ENCODE measurements around the gene TRPM8.
"Not testable (repeated sequence)": the region's sequence is repeated elsewhere in the genome, so short reads cannot be mapped to it uniquely, and the experiment has no call there.

The TRPM8 gene

DNA sequence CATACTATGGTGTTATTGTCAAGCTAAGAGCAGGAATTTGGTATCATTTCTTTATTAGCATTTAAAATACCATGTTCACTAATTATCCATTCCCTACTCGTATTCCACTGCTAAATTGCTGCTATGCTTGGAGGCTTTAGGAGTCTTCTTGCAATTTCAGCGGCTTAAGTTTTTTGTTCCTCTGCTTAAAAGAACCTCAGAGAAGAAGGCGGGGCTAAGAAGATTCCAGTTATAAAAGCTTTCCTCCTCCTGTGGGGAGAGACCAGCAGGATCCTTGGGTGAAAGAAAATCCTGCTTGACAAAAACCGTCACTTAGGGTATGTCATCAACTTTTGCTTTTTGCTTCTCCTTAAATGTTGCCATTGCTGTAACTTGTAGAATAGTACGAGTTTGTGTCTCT lies at the start of gene TRPM8:
Gene TRPM8, plus strand, starts transcription at position 258 of the 400 bp plus-strand sequence. CDS start 9,165 bp downstream, outside the sequence.
- no peak for DNase-seq (ENCODE audit: low read depth in 4 of 4, low spot score in 1 of 4)

DNA sequence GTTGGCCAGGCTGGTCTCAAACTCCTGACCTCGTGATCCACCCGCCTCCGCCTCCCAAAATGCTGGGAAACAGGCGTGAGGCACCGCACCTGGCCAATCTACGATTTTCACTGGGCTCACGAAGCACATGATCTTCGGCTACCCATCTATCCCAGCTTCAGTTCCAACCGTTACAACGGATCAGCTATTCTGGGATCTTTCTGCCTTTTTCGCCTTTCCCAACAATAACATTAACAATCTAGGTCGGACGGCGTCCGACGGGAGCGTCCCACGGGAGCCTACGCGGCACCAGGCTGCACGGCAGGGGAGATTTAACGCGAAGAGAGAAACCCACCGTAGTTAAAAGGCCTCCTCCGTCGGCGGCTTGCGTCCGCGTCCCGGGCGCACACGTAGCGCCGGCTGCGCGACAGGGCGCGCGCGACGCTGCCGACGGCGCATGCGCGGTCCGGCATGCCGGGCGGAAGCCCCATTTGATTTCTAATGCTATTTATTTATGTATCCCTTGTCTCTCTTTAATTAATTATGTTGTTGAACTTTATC lies 49.1 kb upstream of the TRPM8 start, which contains the start of gene MSL3B:
Gene MSL3B, minus strand, starts transcription at position 394 of the 540 bp plus-strand sequence.
- peak; percentile 13 to 41 (median 36) for DNase-seq (ENCODE audit: low read depth in 4 of 4, low spot score in 1 of 4)

DNA sequence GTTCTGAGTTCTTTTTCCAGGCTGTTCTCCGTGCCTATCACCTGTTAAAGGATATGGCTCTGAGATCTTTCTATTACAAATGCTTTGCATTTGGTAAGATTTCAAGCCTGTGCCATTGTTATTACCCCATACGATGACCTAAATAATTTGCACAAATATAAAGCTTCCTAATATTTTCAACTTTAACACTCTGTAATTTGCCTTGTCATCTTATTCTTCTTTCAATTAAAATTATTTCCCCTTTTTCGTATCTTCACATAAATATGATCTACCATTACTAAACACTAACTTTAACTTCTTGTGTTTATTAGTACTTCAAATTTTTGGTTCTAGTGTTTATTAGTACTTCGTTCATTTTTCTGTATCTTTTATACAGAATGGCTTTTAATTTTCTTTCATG lies 45.7 kb upstream of the TRPM8 start:
- no peak for DNase-seq (ENCODE audit: low read depth in 4 of 4, low spot score in 1 of 4)

DNA sequence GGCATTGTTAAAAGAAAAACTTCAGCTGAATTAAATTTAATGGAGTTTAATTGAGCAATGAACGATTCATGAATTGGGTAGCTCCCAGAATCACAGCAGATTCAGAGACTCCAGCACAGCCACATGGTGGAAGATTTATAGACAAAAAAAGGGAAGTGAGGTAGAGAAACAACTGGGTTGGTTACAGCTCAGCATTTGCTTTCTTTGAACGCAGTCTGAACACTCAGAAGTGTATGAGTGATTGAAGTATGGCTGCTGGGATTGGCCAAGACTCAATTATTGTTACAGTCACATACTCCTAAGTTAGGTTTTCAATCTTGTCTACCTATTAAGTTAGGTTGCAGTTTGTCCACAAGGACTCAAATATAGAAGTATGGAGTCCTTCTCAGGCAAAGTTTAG lies 45.0 kb upstream of the TRPM8 start:
- DNase-seq (ENCODE audit: low read depth in 4 of 4, low spot score in 1 of 4): not testable (repeated sequence)

DNA sequence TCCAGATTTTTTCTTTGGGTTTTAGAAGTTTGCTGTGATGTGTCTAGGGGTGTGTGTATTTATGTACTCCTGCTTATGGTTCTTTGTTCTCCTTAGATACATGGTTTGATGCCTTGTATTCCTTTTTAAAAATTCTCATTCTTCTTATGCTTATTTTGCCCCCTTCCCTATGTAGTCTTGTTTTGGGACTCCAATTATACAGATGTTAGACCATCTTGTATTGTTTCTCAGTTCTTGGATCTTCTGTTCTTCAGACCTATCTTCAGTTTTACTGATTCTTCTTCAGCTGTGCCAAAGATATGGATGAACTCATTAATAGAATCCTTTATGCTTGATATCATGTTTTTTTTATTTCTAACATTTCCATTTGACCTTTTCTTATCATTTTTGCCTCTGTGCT lies 34.8 kb upstream of the TRPM8 start:
- no peak for DNase-seq (ENCODE audit: low read depth in 4 of 4, low spot score in 1 of 4)

DNA sequence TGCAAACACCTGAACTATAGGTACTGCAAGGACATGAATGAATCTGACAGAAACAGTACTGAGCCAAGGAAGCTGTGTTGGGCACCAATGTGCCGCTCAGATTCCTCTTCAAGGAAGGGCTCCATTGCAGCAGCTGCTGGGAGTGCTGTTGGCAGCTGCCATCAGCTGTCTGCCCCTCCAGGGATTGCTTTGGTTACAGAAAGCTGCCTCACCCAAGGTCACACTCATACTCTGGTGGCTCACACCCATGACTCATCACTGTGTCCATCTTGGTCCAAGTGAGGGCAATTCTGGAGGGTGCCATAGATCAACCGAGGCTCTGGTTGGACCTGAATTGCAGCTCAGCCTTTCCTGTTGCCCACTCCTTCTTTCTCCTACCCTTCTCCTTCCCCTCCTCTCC lies 24.4 kb upstream of the TRPM8 start:
- DNase-seq (ENCODE audit: low read depth in 4 of 4, low spot score in 1 of 4): no peak

DNA sequence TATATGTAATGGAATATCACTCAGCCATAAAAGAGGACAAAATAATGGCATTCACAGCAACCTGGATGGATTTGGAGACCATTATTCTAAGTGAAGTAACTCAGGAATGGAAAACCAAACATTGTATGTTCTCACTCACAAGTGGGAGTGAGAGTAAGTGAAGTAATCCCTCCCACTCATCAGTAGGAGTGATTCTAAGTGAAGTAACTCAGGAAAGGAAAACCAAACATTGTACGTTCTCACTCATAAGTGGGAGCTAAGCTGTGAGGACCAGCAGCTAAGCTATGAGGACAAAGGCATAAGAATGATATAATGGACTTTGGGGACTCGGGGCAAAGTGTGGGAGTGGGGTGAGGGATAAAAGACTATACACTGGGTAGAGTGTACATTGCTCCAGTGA lies 20.9 kb upstream of the TRPM8 start:
- not testable (repeated sequence) for DNase-seq (ENCODE audit: low read depth in 4 of 4, low spot score in 1 of 4)

DNA sequence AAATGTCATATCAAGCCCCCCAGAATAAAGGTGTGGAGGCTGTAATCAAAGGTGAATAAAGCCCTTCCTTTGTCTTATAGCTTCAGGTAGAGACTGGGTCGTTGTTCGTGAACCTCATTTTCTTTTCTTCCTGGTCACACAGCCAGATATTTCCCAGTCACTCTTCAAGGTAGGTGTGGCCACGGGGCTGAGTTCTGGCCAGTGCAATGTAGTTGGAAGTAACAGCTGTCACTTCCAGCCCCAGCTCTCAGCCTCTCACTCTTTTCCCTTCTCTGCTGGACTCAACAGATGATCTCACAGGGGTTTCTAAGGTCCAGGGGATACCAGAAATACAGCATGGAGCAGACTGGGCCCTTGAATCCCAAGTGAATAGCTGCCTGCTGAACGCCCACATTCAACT lies 15.8 kb upstream of the TRPM8 start:
- no peak for DNase-seq (ENCODE audit: low read depth in 4 of 4, low spot score in 1 of 4)

DNA sequence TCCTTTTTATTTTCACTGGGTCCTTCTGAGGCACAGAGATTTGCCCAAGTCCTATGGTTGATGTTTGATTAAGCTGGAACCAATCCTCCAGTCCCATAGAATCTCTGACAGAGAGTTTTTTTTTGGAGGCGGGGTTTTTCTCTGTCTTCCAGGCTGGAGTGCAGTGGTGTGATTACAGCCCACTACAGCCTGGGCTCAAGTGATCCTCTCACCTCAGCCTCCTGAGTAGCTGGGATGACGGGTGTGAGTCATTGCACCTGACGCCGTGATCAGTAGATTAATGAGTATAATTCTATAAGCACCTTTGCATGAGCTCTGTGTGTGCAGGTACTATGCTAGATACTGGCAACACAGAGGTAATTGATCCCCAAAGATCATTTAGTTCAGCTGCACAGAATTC lies 15.3 kb upstream of the TRPM8 start:
- DNase-seq (ENCODE audit: low read depth in 4 of 4, low spot score in 1 of 4): no peak

DNA sequence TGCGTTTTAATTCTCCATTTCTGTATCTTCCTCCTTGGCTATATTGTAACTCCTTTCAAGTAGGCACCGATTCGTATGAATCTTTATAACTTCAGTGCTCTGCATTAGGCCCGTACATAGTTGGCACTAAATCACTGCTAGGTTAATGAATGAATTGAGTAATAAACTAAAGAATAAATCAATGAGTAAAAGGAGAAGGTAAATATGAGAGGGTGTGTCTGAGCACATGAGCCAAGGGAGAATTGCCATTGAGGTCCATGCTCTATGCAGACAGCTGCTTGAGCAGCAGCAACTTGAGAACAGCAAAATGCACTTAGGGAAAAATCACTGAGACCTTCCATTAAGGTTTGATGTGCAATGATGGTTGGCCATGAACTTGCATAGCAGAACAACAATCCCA lies 11.2 kb upstream of the TRPM8 start:
- DNase-seq (ENCODE audit: low read depth in 4 of 4, low spot score in 1 of 4): no peak

DNA sequence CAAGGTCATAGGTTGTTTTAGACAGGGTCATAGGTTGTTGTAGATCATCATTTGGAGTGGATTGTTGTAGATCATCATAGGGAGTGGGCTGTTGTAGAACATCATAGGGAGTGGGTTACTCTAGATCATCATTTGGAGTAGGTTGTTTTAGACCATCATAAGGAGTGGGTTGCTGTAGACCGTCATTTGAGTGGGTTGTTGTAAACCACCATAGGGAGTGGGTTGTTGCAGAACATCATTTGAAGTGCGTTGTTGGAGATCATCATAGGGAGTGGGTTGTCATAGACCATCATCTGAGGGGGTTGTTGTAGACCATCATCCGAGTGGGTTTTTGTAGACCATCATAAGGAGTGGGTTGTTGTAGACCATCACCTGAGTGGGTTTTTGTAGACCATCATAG lies 9.5 kb upstream of the TRPM8 start:
- no peak for DNase-seq (ENCODE audit: low read depth in 4 of 4, low spot score in 1 of 4)

DNA sequence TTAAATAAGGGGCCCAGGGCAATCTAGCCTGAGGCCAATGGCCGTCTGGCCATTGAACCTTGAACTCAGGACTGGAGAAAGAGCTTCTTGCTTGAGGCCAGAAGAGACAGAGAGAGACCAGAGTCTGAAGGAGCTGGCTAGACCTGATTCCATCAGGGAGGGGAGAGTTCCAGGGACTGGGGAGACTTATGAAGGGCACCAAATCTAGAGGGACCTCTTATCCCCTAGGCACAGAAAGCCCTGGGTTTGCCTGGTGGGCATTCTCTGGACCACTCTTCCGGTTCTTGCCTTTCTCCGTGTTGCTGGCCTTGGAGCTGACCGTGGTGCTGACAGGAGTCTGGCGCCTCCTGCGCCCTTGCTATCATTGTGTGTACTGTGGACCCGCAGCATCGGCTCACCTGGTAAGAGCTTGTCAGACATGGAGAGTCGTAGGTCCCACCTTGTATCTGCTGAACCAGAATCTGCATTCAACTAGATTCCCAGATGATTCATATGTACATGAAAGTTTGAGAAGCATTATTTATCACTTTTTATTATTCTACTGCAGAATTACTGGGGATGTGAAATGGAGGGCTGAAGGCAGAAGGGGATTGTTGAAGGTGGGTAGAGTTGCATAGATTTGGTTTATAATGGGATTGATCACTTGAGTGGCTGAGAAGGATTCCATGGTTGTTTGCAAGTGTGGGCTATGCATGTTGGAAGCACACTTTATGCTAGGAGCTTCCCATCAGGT lies 4.3 kb upstream of the TRPM8 start:
- no peak for DNase-seq (ENCODE audit: low read depth in 4 of 4, low spot score in 1 of 4)

DNA sequence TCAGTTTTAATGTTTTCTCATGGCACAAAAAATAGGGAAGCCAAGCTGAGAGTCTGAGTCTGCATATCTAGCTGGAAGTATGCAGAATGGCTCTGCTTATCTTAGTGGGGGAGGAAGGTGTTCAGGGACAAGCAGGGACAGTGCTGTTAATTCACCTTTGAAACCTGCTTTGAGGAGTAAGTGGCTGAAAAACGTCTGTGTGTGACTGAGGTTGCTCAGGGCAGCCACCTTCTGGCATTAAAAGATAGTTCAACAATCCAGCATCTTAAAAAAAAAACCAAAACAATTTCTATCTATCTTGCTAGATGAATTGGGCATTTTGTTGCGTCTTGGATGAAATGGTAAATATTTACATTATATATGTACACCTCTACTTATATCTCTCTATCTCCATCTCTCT lies 2.0 kb upstream of the TRPM8 start:
- DNase-seq (ENCODE audit: low read depth in 4 of 4, low spot score in 1 of 4): no peak

DNA sequence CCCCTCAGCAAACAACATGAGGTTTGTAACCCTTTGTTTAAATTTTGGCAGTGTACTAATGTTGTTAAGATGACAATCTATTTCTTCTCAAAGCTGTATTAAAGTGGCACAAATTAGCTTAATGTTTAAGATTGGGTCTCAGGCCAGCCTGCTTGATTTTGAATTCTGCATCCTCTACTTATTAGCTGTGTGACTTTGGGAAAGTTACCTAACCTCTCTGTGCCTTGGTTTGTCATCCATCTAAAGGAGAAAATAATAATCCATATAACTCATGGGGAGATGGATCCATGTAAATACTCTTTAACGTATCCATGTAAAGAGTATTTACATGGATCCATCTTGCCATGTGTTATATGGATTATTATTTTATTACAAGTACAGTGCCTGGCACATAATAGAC lies 2.1 kb downstream of the TRPM8 start:
- DNase-seq (ENCODE audit: low read depth in 4 of 4, low spot score in 1 of 4): no peak

DNA sequence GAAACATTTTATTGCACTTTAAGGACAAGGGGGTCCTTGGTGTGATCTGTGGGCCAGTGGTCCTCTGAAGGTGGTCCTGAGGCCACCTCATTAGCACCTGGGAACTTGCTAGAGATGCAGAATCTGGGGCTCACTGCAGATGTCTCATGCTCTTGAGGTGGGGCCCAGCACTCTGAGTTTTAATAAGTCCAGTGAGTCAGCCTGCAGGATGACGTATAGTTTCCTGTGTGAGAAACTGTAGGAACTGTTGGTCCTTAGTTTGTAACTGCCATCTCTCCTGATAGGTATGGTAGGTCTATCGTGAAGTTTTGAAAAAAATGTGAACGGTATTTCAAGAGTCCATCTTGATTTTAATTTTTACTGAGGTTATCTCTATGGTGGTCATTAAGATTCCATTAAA lies 2.8 kb downstream of the TRPM8 start:
- DNase-seq (ENCODE audit: low read depth in 4 of 4, low spot score in 1 of 4): no peak

DNA sequence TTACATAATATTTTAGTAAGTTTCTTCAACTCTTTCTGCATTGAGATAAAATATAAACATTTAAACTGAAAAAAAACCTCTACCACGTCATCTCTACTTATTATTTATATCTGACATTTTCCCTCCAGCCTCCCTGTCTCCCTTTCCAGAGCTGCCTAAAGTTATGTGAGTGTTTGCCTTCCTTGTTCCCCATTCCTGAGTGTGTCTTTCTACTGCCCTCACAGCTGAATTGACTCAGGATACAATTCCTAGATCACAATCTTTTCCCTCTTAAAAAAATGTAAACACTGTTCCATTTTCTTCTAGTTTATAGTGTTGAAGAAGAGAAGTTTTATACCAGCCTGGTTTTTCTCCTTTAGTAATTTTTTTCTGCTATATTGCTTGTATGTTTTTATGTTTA lies 5.3 kb downstream of the TRPM8 start:
- no peak for DNase-seq (ENCODE audit: low read depth in 4 of 4, low spot score in 1 of 4)

DNA sequence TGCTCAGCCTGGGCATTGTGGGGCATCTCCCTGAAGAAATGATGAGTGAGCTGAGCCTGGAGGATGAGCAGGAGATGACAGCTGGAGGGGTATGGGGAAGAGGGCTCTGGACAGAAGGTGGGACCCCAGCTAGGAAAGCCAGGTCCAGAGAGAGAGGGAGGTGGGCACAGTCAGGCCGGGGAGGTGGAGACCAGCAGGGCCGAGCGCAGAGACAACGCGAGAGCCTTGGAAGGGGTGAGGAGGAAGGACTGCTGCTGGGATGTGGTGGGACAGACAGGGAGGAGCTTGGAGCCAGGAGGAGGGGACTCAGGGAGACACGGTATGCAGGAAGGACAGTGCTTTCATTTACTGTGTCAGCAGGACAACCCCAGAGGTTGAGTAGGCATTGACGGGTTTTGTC lies 8.2 kb downstream of the TRPM8 start:
- DNase-seq (ENCODE audit: low read depth in 4 of 4, low spot score in 1 of 4): no peak

DNA sequence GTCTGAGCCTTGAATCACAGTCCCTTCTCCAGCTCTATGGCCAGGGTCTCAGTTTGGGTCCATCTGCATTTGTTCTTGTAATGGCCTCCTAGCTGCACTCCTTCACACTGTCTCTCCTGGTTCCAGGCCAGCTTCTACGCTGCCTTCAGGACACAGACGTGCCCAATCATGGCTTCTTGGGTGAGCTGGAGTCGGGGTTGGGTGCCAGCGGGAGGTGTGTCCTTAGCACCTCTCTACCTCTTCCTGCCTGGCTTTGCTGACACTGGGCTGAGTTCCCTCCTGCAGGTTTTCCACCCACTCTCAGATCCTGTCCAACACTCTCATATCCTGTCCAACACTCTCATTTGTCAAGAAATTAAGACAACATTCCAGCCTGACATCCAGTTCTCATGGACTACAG lies 9.6 kb downstream of the TRPM8 start:
- no peak for DNase-seq (ENCODE audit: low read depth in 4 of 4, low spot score in 1 of 4)

DNA sequence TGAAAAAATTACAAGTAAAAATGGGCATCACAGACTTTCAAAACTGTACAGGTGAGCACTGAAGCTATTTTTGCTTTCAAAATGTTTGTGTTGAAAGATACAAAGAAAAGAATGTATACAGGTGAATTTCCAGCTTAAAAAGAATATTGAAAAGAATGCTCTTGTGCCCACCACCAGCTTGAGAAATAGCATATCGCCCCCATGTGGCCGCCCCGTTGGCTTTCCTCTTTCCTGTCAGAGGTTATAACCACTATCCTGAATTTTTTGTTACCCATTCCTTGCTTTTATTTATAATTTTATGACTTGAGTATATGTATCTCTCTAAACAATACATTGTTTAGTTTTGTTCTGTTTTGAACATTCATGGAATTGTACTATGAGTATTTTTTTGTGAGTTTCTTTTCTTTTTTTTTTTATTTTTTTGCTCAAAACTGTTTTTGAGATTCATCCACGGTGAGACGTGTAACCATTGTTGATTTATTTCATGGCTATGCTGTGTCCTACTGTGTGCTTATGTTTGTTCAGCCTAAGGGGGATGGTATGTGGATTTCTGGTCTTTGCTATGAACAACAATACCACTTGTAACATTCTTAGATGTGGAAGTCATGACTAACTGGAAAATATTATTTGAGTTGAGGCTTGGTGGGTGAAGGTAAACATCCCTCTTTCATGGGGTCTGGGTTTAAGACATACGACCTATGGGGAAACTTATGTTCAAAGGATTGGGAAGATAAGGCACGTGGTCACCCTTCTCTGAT lies 11.6 kb downstream of the TRPM8 start:
- peak in 1 of 4 experiments; percentile 12 for DNase-seq (ENCODE audit: low read depth in 4 of 4, low spot score in 1 of 4)

DNA sequence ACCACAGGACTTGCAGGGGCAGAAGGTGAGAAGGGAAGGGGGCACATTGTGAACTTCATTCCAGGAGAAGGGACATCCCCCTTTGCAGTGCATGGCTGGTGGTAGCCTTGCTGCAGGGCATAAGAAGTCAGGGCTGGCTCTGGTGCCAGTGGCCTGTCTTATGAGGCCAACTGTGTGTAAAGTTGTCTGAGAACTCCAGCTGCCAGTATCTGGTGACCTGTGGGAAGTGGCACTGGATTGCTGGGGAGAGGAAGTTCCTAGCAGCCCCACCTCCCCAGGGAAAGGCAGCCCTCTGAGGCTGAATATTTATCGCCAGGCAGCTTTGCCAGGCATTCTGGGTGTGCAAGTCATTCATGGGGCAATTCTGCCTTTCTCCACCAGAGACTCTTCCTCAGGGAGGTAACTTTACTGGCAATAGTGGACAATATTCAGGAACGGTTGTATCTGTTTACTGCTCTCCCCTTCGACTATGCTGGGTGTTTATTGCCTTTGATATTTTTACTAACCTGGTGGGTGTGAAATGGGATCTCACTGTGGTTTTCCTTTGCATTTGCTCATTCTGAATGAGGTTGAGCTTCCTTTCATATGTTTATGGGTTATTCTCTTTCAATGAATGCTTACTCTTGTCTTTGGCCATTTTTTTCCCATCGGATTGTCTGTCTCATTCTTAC lies 12.3 kb downstream of the TRPM8 start:
- no peak for DNase-seq (ENCODE audit: low read depth in 4 of 4, low spot score in 1 of 4)

DNA sequence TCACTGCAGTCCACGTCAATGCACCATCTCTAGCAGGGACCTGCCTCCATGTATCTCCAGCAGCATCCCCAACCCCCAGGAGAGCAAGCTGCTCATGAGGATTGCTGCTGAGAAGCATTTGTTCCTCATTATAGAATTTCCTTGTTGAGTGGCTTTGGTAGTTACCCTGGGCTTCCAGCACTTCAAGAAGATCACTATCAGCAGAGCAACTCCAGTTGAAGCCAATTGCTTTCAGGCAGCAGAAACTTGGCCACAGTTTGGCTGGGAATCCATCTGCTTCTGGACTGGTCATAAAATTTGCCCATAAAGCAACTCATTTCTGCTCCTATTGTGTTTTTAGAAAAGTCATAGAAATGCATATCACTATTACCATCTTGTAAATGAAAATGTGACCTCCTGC lies 17.4 kb downstream of the TRPM8 start:
- no peak for DNase-seq (ENCODE audit: low read depth in 4 of 4, low spot score in 1 of 4)

DNA sequence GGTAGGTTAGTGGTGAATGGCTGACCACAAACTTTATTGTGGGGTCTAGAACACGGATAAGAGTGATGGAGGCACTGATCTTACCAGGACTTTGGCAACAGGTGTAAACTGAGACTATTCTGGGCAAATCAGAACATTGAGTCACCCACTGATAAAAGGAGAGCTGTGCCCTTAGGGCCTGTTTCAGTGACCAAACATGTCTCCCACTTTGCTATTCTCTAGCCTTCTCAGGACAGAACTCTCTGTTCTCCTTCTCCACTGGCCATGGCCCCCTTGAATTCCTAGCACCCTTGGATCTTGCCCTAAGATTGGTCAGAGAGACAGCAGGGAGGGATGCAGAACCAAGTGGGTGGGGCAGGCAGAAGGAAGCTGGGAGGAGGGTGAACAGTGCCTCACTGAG lies 18.3 kb downstream of the TRPM8 start:
- no peak for DNase-seq (ENCODE audit: low read depth in 4 of 4, low spot score in 1 of 4)
